Measurements from ENCODE around the gene CNTNAP2. TPM values are rescaled to one million over a fixed set of nuclear protein-coding genes. Genes with fewer than 3 reads are reported as not detected.

Gene CNTNAP2
- total and polyA plus RNA-seq, 2 of the 8 experiments (the other 6 are each of a cell fraction or from before 2014, with no cell fraction given), result 27.9 to 71.0 TPM

DNA sequence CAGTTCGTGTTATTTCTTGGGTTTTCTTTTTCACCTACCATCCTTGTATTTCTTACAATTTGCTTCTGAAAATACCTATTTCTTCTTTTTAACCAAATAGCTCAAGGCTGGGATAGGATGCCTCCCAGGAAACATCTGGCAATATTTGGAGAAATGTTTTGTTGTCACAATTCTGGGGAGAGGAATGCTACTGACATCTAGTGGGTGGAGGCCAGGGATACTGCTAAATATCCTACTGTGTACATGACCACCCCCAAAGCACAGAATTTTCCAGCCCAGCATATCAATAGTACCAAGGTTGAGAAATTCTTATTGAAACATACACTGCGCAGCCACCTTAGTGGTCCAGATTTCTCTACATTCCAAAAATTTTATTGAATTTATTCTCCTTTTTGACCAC lies 55.5 kb downstream of the CNTNAP2 start (continued):
- TF ChIP-seq, protein P1, sequence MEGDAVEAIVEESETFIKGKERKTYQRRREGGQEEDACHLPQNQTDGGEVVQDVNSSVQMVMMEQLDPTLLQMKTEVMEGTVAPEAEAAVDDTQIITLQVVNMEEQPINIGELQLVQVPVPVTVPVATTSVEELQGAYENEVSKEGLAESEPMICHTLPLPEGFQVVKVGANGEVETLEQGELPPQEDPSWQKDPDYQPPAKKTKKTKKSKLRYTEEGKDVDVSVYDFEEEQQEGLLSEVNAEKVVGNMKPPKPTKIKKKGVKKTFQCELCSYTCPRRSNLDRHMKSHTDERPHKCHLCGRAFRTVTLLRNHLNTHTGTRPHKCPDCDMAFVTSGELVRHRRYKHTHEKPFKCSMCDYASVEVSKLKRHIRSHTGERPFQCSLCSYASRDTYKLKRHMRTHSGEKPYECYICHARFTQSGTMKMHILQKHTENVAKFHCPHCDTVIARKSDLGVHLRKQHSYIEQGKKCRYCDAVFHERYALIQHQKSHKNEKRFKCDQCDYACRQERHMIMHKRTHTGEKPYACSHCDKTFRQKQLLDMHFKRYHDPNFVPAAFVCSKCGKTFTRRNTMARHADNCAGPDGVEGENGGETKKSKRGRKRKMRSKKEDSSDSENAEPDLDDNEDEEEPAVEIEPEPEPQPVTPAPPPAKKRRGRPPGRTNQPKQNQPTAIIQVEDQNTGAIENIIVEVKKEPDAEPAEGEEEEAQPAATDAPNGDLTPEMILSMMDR (IDR thresholded peaks at IDR 0.05; ENCODE audit: control extremely low read depth in 1 of 3, insufficient read depth in 1 of 3, low read depth in 1 of 3, low read length in 3 of 3), result peak in 2 of 3 experiments; percentile 36 to 53; a peak in 2 of 4 replicates
- TF ChIP-seq TAF1 (IDR thresholded peaks at IDR 0.05; ENCODE audit: low read depth, low read length), result no peak
